NCI-H1417 (cell line): ENCODE measurements around the gene SPINT2.

Experiments used
- DNase-seq, 3 experiments: peaks; one replicate each; lab custom pipeline; 2025; lab: John Stamatoyannopoulos, UW

SPINT2 gene

GRCh38 chr19:38294090-38294489, 29.7 kb downstream of the SPINT2 start:
- DNase-seq: no peak

- DNase-seq: no peak
These were observed 34.7 kb downstream of the SPINT2 start for GRCh38 chr19:38298821-38299680.

- DNase-seq: no peak
These were observed 39.4 kb downstream of the SPINT2 start, which contains the start of gene C19orf33 for GRCh38 chr19:38303517-38304351. C19orf33 (plus strand) TSS chr19:38304251; CDS start chr19:38304262, 11 bp downstream.

GRCh38 chr19:38304352-38304865, 40.0 kb downstream of the SPINT2 start:
- no peak for DNase-seq

DNA sequence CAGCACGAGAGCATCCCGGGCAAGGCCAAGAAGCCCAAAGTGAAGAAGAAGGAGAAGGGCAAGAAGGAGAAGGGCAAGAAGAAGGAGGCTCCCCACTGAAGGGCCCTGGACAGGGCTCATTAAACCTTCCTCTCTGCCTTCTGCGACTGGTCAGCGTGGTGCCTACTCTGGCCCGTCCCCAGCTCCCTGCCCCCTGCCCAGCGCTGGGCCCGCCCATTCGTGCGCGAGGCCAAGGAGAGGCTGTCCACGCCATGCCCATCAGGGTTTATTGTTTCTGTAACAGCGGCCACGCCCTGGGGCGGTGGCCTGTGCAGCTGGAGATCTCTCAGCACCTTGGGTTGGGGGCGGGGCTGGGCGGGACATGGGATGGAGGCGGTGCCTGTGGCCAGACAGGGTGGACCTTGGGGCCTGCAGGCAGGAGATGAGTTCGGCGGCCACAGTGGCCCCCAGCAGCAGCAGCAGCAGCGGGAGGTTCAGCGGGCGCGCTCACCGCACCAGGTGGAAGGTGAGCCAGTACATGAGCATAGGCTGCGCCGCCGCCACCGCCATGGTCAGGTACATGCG, 40.6 kb downstream of the SPINT2 start:
- peak; percentile 23 to 78 (median 36) for DNase-seq

DNA sequence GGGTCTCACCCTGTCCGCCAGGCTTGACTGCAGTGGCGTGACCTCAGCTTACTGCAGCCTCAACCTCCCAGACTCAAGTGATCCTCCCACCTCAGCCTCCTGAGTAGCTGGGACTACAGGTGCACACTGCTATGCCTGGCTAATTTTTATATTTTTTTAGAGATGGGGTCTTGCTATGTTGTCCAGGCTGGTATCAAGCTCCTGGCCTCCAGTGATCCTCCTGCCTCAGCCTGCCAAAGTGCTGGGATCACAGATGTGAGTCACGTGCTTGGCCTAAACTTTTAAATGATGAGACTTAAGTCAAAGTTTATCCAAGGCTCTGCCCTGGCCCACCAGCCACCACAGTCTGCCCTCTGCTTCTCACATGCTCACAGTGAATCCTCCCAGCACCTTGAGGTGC, 41.9 kb downstream of the SPINT2 start:
- no peak for DNase-seq

DNA sequence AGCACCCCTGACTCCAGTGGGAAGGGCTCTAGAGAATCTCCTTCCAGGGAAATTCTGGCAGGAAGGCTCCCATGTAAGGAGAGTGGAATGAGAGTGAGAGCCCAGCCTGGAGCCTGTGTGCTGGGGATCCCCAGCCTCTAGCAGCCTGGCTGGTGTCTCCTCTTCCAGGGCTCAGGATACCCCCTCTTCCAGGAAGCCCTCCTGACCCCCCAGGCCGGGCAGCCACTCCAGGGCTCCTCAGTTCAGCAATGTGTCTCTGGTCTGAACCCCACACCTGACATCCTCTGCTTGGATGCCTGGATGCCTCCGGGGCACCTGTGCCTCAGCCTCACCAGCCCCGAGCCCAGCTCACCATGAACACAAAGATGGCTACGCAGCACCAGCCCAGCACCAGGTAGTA, 42.7 kb downstream of the SPINT2 start:
- DNase-seq: no peak

DNA sequence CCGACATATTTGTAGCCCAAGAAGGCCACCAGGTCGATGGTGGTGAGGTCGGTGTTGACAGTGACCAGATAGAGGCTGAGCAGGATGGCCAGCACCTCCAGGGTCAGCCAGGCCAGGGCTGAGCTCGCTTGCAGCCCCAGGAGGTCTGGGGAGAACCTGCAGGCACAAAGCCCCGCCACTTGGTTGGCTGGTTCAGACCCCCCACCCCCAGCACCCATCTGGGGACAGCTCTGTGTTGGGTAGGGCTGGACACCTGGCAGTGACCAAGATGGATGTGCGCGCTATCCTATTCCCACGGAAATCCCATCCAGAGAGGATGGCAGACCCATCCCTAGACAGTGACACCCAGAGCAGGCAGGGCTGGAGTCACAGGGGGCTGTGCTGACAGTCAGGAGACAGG, 43.2 kb downstream of the SPINT2 start:
- no peak for DNase-seq

GRCh38 chr19:38308006-38308766, 43.8 kb downstream of the SPINT2 start:
- DNase-seq: no peak

DNA sequence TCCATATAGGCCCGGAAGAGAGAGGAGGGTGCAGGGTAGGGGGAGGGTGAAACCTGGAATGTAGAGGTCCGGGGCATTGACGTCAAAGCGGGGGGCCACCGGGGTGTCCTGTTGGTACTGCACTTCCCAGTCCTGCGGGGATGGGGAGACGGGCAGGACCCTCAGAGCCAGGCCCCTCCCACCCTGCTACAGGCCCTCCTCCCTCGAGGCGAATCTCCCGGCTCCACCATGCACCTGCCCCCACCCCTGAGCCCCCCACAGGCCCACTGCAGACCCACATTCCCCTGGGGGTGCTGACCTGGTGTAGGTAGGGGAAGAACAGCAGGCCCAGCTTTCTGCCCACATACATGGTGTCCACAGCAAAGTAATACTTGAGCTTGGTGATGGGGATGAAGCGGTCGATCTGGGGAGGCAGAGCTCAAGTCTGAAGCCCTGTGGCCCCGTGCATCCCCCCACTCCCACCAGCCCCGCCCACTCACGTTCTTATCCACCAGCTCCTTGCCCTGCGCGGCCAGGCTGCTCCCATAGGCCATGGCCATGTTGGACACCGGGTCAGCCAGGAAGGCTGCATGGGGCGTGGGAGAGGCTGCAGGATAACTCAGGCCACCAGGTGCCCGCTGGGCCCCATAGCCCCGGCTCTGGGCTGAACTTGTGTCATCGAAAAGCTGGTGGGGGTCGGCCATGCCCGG, 44.7 kb downstream of the SPINT2 start:
- DNase-seq: no peak

DNA sequence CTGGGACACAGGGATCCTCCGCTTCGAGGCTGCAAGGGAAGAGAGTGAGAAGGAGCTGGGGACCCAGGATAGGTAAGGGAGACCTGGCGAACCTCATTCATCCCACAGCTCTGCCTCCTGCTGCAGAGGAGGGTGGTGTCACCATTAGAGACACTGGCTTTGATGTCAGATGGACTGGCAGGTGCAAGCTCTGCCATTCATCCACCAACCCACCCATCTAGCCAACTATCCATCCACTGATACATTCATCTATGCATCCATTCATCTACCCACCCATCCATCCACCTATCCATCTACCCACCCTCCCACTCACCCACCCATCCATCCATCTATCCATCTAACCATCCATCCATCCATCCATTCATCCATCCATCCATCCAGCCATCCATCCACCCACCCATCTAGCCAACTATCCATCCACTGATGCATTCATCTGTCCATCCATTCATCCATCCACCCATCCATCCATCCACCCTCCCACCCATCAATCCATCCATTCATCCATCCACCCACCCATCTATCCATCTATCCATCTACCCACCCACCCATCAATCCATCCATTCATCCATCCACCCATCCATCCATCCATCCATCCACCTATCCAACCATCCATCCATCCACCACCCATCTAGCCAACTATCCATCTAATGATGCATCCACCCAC, 45.4 kb downstream of the SPINT2 start:
- DNase-seq: no peak

- DNase-seq: no peak
These were observed 45.9 kb downstream of the SPINT2 start for GRCh38 chr19:38310279-38310670.

GRCh38 chr19:38310986-38311385, 46.6 kb downstream of the SPINT2 start:
- DNase-seq: no peak

- peak; percentile 93 to 98 (median 97) for DNase-seq
These were observed 51.5 kb downstream of the SPINT2 start, which contains the start of gene YIF1B for GRCh38 chr19:38315657-38316476. YIF1B (minus strand) TSS chr19:38315947; CDS start chr19:38315917, 30 bp downstream.

- DNase-seq: no peak
These were observed 52.2 kb downstream of the SPINT2 start for GRCh38 chr19:38316477-38317067.

GRCh38 chr19:38317104-38317612, 52.8 kb downstream of the SPINT2 start:
- no peak for DNase-seq

DNA sequence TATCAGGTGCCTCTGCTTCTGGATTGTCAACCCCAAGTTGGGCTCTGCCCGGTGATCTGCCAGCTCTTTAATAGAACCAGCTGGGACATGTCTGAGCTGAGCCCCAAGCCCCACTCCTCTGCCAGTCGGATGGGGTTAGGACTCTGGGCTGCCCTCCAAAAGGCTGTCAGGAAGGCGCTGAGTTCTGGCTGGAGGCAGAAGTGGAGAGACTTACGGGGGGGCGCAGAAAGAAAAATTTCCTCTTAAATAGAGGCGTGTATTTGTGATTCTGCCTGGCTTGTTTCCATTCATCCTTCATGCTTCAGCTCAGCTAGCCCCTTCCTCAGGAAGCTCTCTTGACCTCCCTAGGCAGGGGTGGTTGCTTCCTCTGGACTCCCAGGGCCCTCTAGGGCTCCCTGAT, 54.3 kb downstream of the SPINT2 start:
- no peak for DNase-seq

GRCh38 chr19:38319421-38320258, 55.3 kb downstream of the SPINT2 start, which contains the start of gene KCNK6:
KCNK6 (plus strand) TSS chr19:38319845; CDS start chr19:38319951, 106 bp downstream.
- DNase-seq: peak; percentile 7 to 38 (median 38)
